C4-2B (cell line): ENCODE results near the gene RPUSD2.

ENCODE experiments used
- H3K27ac ChIP-seq: fragments of 450-650 bp; 2 replicates; pipeline ENCODE4 v1.5.1; 2017
- CTCF ChIP-seq: fragments of 450-650 bp; conservative IDR thresholded peaks from 2 replicates; pipeline ENCODE4 v1.5.1; 2017; ENCODE audit warnings: mild to moderate bottlenecking
- ZFX ChIP-seq: fragments of 450-650 bp; IDR thresholded peaks from 2 replicates; pipeline ENCODE4 v1.6.1; 2017

Gene RPUSD2

GRCh38 chr15:40590667-40591050, 21.6 kb downstream of the RPUSD2 start:
- TF ChIP-seq CTCF (no peak), ZFX (no peak)
- H3K27ac ChIP-seq: no peak overlapping the region

GRCh38 chr15:40591389-40591788, 22.3 kb downstream of the RPUSD2 start:
- no peak for TF ChIP-seq CTCF
- no peak overlapping the region for H3K27ac ChIP-seq

- no peak overlapping the region for H3K27ac ChIP-seq
- TF ChIP-seq ZFX (no peak), CTCF (no peak)
Observed at GRCh38 chr15:40593165-40593564, 24.1 kb downstream of the RPUSD2 start.

GRCh38 chr15:40593588-40594428, 24.7 kb downstream of the RPUSD2 start, which contains the start of gene KNL1:
KNL1 (plus strand) TSS chr15:40594249; CDS start chr15:40602932, 8,683 bp downstream.
- TF ChIP-seq ZFX (no peak), CTCF (no peak)
- peak within 1 kb of the TSS; percentile 88 for H3K27ac ChIP-seq

- H3K27ac ChIP-seq: peak overlapping the region; percentile 88
- TF ChIP-seq CTCF (no peak; the same call in 1 of the 2 replicates), ZFX (peak; percentile 65; the same call in 1 of the 2 replicates)
Observed at GRCh38 chr15:40594429-40594836, 25.3 kb downstream of the RPUSD2 start.

GRCh38 chr15:40595219-40595618, 26.1 kb downstream of the RPUSD2 start:
- no peak for TF ChIP-seq CTCF
- TF ChIP-seq ZFX: no peak
- no peak overlapping the region for H3K27ac ChIP-seq

- TF ChIP-seq CTCF: no peak
- TF ChIP-seq ZFX: no peak
- H3K27ac ChIP-seq: no peak overlapping the region
Observed at GRCh38 chr15:40595773-40596172, 26.7 kb downstream of the RPUSD2 start.
